CD14-positive monocyte (primary cell): ENCODE measurements around the gene MLYCD. TPM values are rescaled to one million over a fixed set of nuclear protein-coding genes. Genes with fewer than 3 reads are reported as not detected.

ENCODE experiments used
- DNase-seq, 3 donors: peaks; one replicate each; pipeline ENCODE4 v3.0.0-alpha.2; 2011 to 2022
- H2AFZ ChIP-seq: 2 replicates; pipeline ENCODE4 v1.6.0; 2012; ENCODE audit warnings: mild to moderate bottlenecking, low read depth, low read length, inconsistent platforms; ENCODE audit not compliant: insufficient read depth, poor library complexity, severe bottlenecking
- H3K27ac ChIP-seq, 2 donors: 1 replicate in 1 of 2; 2 replicates in 1 of 2; pipeline ENCODE4 v1.5.1; 2012 to 2013; ENCODE audit warnings: low read length in 2 of 2, control low read depth in 1 of 2, inconsistent platforms in 1 of 2, low read depth in 1 of 2, mild to moderate bottlenecking in 1 of 2
- H3K27me3 ChIP-seq, 2 donors: one replicate each; pipeline versions ENCODE4 v1.6.0 to v1.6.1; 2011 to 2013; ENCODE audit warnings: low read length in 2 of 2; ENCODE audit not compliant: control insufficient read depth in 2 of 2, insufficient read depth in 2 of 2
- H3K36me3 ChIP-seq, 2 donors: replicated peaks in 1 of 2; 1 replicate in 1 of 2; 2 replicates in 1 of 2; pipeline versions ENCODE4 v1.5.1 to v1.6.1; 2012 to 2013; ENCODE audit warnings: low read length in 2 of 2, control low read depth in 1 of 2, inconsistent platforms in 1 of 2, mild to moderate bottlenecking in 1 of 2; ENCODE audit not compliant: insufficient read depth in 2 of 2, control insufficient read depth in 1 of 2
- H3K4me1 ChIP-seq, 2 donors: 1 replicate in 1 of 2; 2 replicates in 1 of 2; pipeline versions ENCODE4 v1.5.1 to v1.6.1; 2012 to 2013; ENCODE audit warnings: low read length in 2 of 2, control low read depth in 1 of 2, inconsistent platforms in 1 of 2, mild to moderate bottlenecking in 1 of 2, moderate library complexity in 1 of 2; ENCODE audit not compliant: insufficient read depth in 2 of 2, control insufficient read depth in 1 of 2
- H3K4me2 ChIP-seq: replicated peaks from 2 replicates; pipeline ENCODE3; 2012; ENCODE audit warnings: low read length, moderate library complexity, mild to moderate bottlenecking; ENCODE audit not compliant: poor library complexity, severe bottlenecking; ENCODE audit errors: extremely low read depth
- H3K4me3 ChIP-seq, 3 experiments: fragments of 200-600 bp in 1 of 3; sonication (generic) in 1 of 3; replicated peaks in 1 of 3; 1 replicate in 2 of 3; 2 replicates in 1 of 3; pipeline ENCODE4 v1.5.1; 2011 to 2013; ENCODE audit warnings: low read length in 3 of 3, mild to moderate bottlenecking in 3 of 3, control low read depth in 2 of 3, low read depth in 2 of 3, inconsistent platforms in 1 of 3, moderate library complexity in 1 of 3
- H3K79me2 ChIP-seq: 2 replicates; pipeline ENCODE4 v1.6.0; 2012; ENCODE audit warnings: mild to moderate bottlenecking, control low read depth, inconsistent platforms, low read length, moderate library complexity; ENCODE audit not compliant: insufficient read depth
- H3K9ac ChIP-seq: 2 replicates; pipeline ENCODE4 v1.6.0; 2017; ENCODE audit warnings: low read length, mild to moderate bottlenecking; ENCODE audit not compliant: insufficient read depth, poor library complexity, severe bottlenecking
- H3K9me3 ChIP-seq, 2 donors: replicated peaks in 1 of 2; 1 replicate in 1 of 2; 2 replicates in 1 of 2; pipeline versions ENCODE4 v1.5.1 to v1.6.1; 2012 to 2013; ENCODE audit warnings: low read length in 2 of 2, control low read depth in 1 of 2; ENCODE audit not compliant: control insufficient read depth in 1 of 2, insufficient read depth in 1 of 2
- H4K20me1 ChIP-seq: 2 replicates; pipeline ENCODE4 v1.6.0; 2012; ENCODE audit warnings: mild to moderate bottlenecking, low read length, control low read depth, moderate library complexity; ENCODE audit not compliant: insufficient read depth
- H3K27ac Mint-ChIP-seq, 7 donors: one replicate each; pipeline ENCODE4 v1.8.0; 2020; ENCODE audit warnings: mild to moderate bottlenecking in 7 of 7, mixed read lengths in 7 of 7, moderate library complexity in 6 of 7, inconsistent platforms in 2 of 7
- H3K27me3 Mint-ChIP-seq, 3 donors: one replicate each; pipeline ENCODE4 v1.8.0; 2021 to 2022; ENCODE audit warnings: low read depth in 3 of 3, mild to moderate bottlenecking in 3 of 3, mixed read lengths in 3 of 3, moderate library complexity in 3 of 3, inconsistent platforms in 1 of 3
- H3K36me3 Mint-ChIP-seq, 2 donors: one replicate each; pipeline ENCODE4 v1.8.0; 2020; ENCODE audit warnings: mixed read lengths in 2 of 2, inconsistent platforms in 1 of 2, mild to moderate bottlenecking in 1 of 2
- H3K4me1 Mint-ChIP-seq: one replicate; pipeline ENCODE4 v1.8.0; 2020; ENCODE audit warnings: mild to moderate bottlenecking, mixed read lengths
- H3K4me3 Mint-ChIP-seq, 2 donors: one replicate each; pipeline ENCODE4 v1.8.0; 2020; ENCODE audit warnings: mild to moderate bottlenecking in 2 of 2, mixed read lengths in 2 of 2, moderate library complexity in 1 of 2
- H3K9me3 Mint-ChIP-seq, 7 donors: one replicate each; pipeline ENCODE4 v1.8.0; 2020 to 2022; ENCODE audit warnings: mixed read lengths in 7 of 7, mild to moderate bottlenecking in 6 of 7, moderate library complexity in 6 of 7, inconsistent platforms in 2 of 7
- WGBS: methylation state at CpG from one replicate; pipeline ENCODE4 v1.1.5; 2013; ENCODE audit warnings: missing lambda C conversion rate; ENCODE audit not compliant: insufficient coverage; 5-methylcytosine and 5-hydroxymethylcytosine counted together
- intact Hi-C, 2 donors: fragments of 100-400 bp; cut with micrococcal nuclease; formaldehyde crosslinking; loops; one replicate each; pipeline versions ENCODE4 v1.15.0 to v1.15.1; 2023
- polyA plus RNA-seq, 3 donors: library from polyadenylated mRNA; depleted of rRNA in 1 of 3; unstranded in 2 of 3; stranded (reverse) in 1 of 3; fragments of 300-500 nt in 2 of 3; fragments of >200 nt in 1 of 3; fragmentation: Illumina TruSeq in 2 of 3; gene quantifications; 1 replicate in 2 of 3; 2 replicates in 1 of 3; pipeline ENCODE4 v1.2.3, GENCODE V29; 2012 to 2021
- TF ChIP-seq, protein P1 (sequence below): fragments of 200-600 bp; IDR thresholded peaks from one replicate; pipeline ENCODE4 v1.8.0; 2022; ENCODE audit warnings: antibody characterized with exemption, mild to moderate bottlenecking

The MLYCD gene
- polyA plus RNA-seq, 3 donors = 1.2 to 2.4 (median 1.3) TPM

DNA sequence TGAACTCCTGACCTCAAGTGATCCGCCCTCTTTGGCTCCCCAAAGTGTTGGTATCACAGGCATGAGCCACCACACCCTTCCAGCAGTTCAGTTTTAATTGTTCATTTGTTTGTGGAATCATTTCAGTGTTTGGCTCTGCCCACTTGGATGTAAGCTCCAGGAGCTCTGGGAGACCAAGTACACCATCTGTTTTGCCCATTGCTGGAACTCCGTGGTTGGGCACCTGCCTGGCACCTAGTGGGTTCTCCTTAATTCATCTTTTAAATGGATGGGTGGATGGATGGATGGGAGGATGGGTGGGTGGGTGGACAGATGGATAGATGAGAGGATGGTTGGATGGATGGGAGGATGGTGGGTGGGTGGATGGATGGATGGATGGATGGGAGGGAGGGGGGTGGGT is 68.2 kb downstream of the MLYCD start:
- H3K27ac Mint-ChIP-seq = no peak overlapping the region
- Histone ChIP-seq H3K4me1 (no peaks in the 10 kb centered on the region), H2AFZ (no peak overlapping the region), H3K4me3 (no peak overlapping the region), H3K27ac (no peak overlapping the region), H3K9me3 (peaks cover 0 to 4% of the 10 kb centered on the region in 2 donors), H4K20me1 (no peaks in the 10 kb centered on the region), H3K27me3 (peaks cover 6 to 30% of the 10 kb centered on the region in 2 donors), H3K36me3 (no peaks in the 10 kb centered on the region), H3K4me2 (no peak overlapping the region), H3K9ac (no peak overlapping the region), H3K79me2 (no peaks in the 10 kb centered on the region)
- H3K27me3 Mint-ChIP-seq = peaks cover 28 to 47% (median 36%) of the 10 kb centered on the region in 3 donors
- no peak overlapping the region for H3K4me3 Mint-ChIP-seq
- H3K9me3 Mint-ChIP-seq = peaks cover 0 to 10% (median 3%) of the 10 kb centered on the region in 7 donors
- TF ChIP-seq, protein P1, sequence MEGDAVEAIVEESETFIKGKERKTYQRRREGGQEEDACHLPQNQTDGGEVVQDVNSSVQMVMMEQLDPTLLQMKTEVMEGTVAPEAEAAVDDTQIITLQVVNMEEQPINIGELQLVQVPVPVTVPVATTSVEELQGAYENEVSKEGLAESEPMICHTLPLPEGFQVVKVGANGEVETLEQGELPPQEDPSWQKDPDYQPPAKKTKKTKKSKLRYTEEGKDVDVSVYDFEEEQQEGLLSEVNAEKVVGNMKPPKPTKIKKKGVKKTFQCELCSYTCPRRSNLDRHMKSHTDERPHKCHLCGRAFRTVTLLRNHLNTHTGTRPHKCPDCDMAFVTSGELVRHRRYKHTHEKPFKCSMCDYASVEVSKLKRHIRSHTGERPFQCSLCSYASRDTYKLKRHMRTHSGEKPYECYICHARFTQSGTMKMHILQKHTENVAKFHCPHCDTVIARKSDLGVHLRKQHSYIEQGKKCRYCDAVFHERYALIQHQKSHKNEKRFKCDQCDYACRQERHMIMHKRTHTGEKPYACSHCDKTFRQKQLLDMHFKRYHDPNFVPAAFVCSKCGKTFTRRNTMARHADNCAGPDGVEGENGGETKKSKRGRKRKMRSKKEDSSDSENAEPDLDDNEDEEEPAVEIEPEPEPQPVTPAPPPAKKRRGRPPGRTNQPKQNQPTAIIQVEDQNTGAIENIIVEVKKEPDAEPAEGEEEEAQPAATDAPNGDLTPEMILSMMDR = no peak
- H3K4me1 Mint-ChIP-seq = peaks cover 2% of the 10 kb centered on the region
- H3K36me3 Mint-ChIP-seq = peaks cover 6 to 21% of the 10 kb centered on the region in 2 donors
- DNase-seq = no peak
- intact Hi-C loops = loop anchor here in 1 of 2 donors (5.0 to 10.0 kb wide), 2 partner anchors 220 to 538 kb away; partner anchors contain the start of genes MEAK7 and TAF1C
- 90% methylated on average over 2 of the region's 2 CpGs for WGBS

DNA sequence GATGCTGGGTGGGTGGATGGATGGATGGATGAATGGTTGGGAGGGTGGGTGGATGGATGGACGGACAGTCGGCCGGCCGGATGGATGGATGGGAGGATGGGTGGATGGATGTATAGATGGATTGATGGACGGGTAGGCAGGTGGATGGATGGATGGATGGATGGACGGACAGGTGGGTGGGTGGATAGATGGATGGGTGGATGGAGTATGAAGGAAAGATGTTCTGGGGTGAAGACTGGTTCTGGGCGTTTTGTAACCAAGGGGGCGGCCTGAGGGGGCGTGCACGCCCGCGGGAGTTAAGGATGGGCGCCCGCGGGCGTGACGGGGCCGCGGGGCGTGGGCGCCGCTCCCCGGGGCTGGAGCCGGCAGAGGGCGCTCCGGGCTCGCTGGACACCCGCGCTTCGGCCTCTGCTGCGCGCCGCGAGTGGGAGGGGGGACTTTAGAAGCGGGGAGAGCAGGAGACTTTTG is 69.0 kb downstream of the MLYCD start, which contains the start of gene NECAB2:
Gene NECAB2 (plus strand): TSS at position 407 of the 468 bp plus-strand sequence. CDS start 405 bp downstream, outside the sequence.
- Histone ChIP-seq H2AFZ (no peak within 1 kb of the TSS), H3K4me3 (no peak within 1 kb of the TSS), H3K36me3 (no peaks in the 10 kb centered on the region), H3K9ac (no peak within 1 kb of the TSS), H4K20me1 (no peaks in the 10 kb centered on the region), H3K27me3 (peaks cover 6 to 32% of the 10 kb centered on the region in 2 donors), H3K4me2 (peak within 1 kb of the TSS; percentile 54), H3K79me2 (no peaks in the 10 kb centered on the region), H3K27ac (no peak within 1 kb of the TSS), H3K9me3 (peaks cover 0 to 4% of the 10 kb centered on the region in 2 donors), H3K4me1 (no peaks in the 10 kb centered on the region)
- peaks cover 2 to 15% of the 10 kb centered on the region in 2 donors for H3K36me3 Mint-ChIP-seq
- intact Hi-C loops = loop anchor here (2.0 to 10.0 kb wide), 3 partner anchors 219 to 537 kb away; partner anchors contain the start of genes TAF1C (in 2 of the 2) and MEAK7 (in 1 of the 2)
- peaks cover 0 to 10% (median 3%) of the 10 kb centered on the region in 7 donors for H3K9me3 Mint-ChIP-seq
- WGBS = 20% methylated on average over 22 of the region's 35 CpGs
- peaks cover 28 to 52% (median 40%) of the 10 kb centered on the region in 3 donors for H3K27me3 Mint-ChIP-seq
- TF ChIP-seq, protein P1 = peak; percentile 78
- H3K27ac Mint-ChIP-seq = peak within 1 kb of the TSS in 1 of 7 donors; percentile 3
- peak within 1 kb of the TSS; percentile 53 to 82 for H3K4me3 Mint-ChIP-seq
- DNase-seq = peak; percentile 43 to 64 (median 48)
- peaks cover 2% of the 10 kb centered on the region for H3K4me1 Mint-ChIP-seq
